Panc1 (cell line): ENCODE measurements around the gene ARHGEF26. TPM values are rescaled to one million over a fixed set of nuclear protein-coding genes. Genes with fewer than 3 reads are reported as not detected.

Experiments
- ATAC-seq: fragments of 200-7000 bp; cut with Tn5 transposase; 2 replicates; pipeline ENCODE4 v1.9.1; 2020; ENCODE audit warnings: mild to moderate bottlenecking, moderate library complexity
- Bru-seq: library from RNA; stranded (reverse); fragments of 400-500 nt; gene quantifications from one replicate; lab custom pipeline; 2021; lab: Mats Ljungman, UMichigan
- BruChase-seq, 2 experiments: library from RNA; stranded (reverse); fragments of 400-500 nt; gene quantifications; one replicate each; lab custom pipeline; 2021; lab: Mats Ljungman, UMichigan
- BruUV-seq: library from RNA; stranded (reverse); fragments of 400-500 nt; replicated peaks from 2 replicates; lab custom pipeline; 2021; lab: Mats Ljungman, UMichigan
- CTCF ChIA-PET: fragments of 300-600 bp; sonication (Branson Sonifier 250); formaldehyde crosslinking; loops from one replicate; lab custom pipeline; 2022; ENCODE audit warnings: antibody characterized with exemption; lab: Charles Lee
- POLR2A ChIA-PET: fragments of 300-600 bp; sonication (Branson Sonifier 250); formaldehyde crosslinking; loops from one replicate; lab custom pipeline; 2022; ENCODE audit warnings: antibody characterized with exemption; lab: Charles Lee
- DNase-seq: peaks from one replicate; pipeline ENCODE4 v3.0.0-alpha.2; 2010; ENCODE audit warnings: low read depth, low spot score
- H3K27ac ChIP-seq: 2 replicates; pipeline ENCODE4 v1.5.1; 2011; ENCODE audit warnings: mild to moderate bottlenecking, low read length, inconsistent platforms
- H3K27me3 ChIP-seq: fragments of 200-500 bp; sonication (Bioruptor generic); 2 replicates; pipeline ENCODE4 v1.6.0; 2014; ENCODE audit warnings: low read length, inconsistent platforms; ENCODE audit not compliant: control insufficient read depth, insufficient read depth
- H3K36me3 ChIP-seq: fragments of 200-500 bp; sonication (Bioruptor generic); 2 replicates; pipeline ENCODE4 v1.5.1; 2014; ENCODE audit warnings: inconsistent platforms, mild to moderate bottlenecking, low read length, moderate library complexity; ENCODE audit not compliant: control insufficient read depth, insufficient read depth
- H3K4me1 ChIP-seq: 2 replicates; pipeline ENCODE4 v1.5.1; 2011; ENCODE audit warnings: inconsistent platforms, mild to moderate bottlenecking, low read length, moderate library complexity; ENCODE audit not compliant: control insufficient read depth, insufficient read depth
- H3K4me3 ChIP-seq, 2 experiments: 2 replicates each; pipeline ENCODE4 v1.5.1; 2011 to 2012; ENCODE audit warnings: low read depth in 2 of 2, low read length in 2 of 2, mild to moderate bottlenecking in 2 of 2, inconsistent platforms in 1 of 2, moderate library complexity in 1 of 2
- H3K9me3 ChIP-seq: fragments of 200-500 bp; sonication (Bioruptor generic); 2 replicates; pipeline ENCODE4 v1.5.1; 2014; ENCODE audit warnings: low read depth, mild to moderate bottlenecking, inconsistent platforms, low read length, moderate library complexity; ENCODE audit not compliant: control insufficient read depth, insufficient read depth
- POLR2AphosphoS5 ChIP-seq: IDR thresholded peaks from 2 replicates; pipeline ENCODE4 v1.6.1; 2012; ENCODE audit warnings: mild to moderate bottlenecking, low read depth, low read length, moderate library complexity
- REST ChIP-seq, 2 experiments: IDR thresholded peaks; 2 replicates each; pipeline ENCODE4 v1.6.1; 2011 to 2012; ENCODE audit warnings: low read depth in 2 of 2, control low read depth in 1 of 2, low read length in 1 of 2, mild to moderate bottlenecking in 1 of 2, moderate library complexity in 1 of 2; ENCODE audit not compliant: insufficient read depth in 1 of 2
- SIN3A ChIP-seq: IDR thresholded peaks from 2 replicates; pipeline ENCODE4 v1.6.1; 2012; ENCODE audit warnings: low read depth, mild to moderate bottlenecking, low read length, moderate library complexity, borderline replicate concordance; ENCODE audit not compliant: insufficient read depth
- TCF7L2 ChIP-seq: IDR thresholded peaks from 2 replicates; pipeline ENCODE4 v1.6.1; 2011; ENCODE audit warnings: mild to moderate bottlenecking, low read depth, low read length, inconsistent platforms
- in situ Hi-C: cut with HindIII; loops from 2 replicates; pipeline ENCODE4 v1.10.0; 2016; ENCODE audit warnings: low sequenced_read_pairs, low pct_unique_long_range_greater_than_20kb
- intact Hi-C: fragments of 100-400 bp; cut with micrococcal nuclease; formaldehyde crosslinking; loops from one replicate; pipeline ENCODE4 v1.10.0; 2022; ENCODE audit not compliant: unreplicated experiment
- long read RNA-seq: library from polyadenylated mRNA; unstranded; transcript quantifications from one replicate; pipeline ENCODE4 v2.0.0, GENCODE V29; 2021; ENCODE audit not compliant: unreplicated experiment
- polyA plus RNA-seq: library from polyadenylated mRNA; unstranded; fragments of >200 nt; gene quantifications from one replicate; pipeline ENCODE4 v1.2.1, GENCODE V29; 2012; ENCODE audit warnings: missing spikeins; ENCODE audit not compliant: insufficient read length
- total RNA-seq: library from RNA; stranded (reverse); gene quantifications from one replicate; pipeline ENCODE4 v1.2.1, GENCODE V29; 2021; ENCODE audit not compliant: unreplicated experiment
- TF ChIP-seq, protein P1 (sequence below): fragments of 450-650 bp; IDR thresholded peaks from 2 replicates; pipeline ENCODE4 v1.5.1; 2017; ENCODE audit warnings: mild to moderate bottlenecking

Gene ARHGEF26
- 2.0 TPM for total RNA-seq
- 1.4 TPM for polyA plus RNA-seq
- percentile 44 among the genes with signal in this experiment for Bru-seq, nascent RNA
- BruChase-seq, experiment 1, labeled RNA remaining after a 2-hour chase = percentile 41 among the genes with signal in this experiment
- percentile 35 among the genes with signal in this experiment for BruChase-seq, experiment 2, labeled RNA remaining after a 6-hour chase
- long read RNA-seq, partial matches to known transcripts = 4 of 5 reads
- long read RNA-seq, other reads (novel, unspliced or antisense) = 0 of 5 reads

DNA sequence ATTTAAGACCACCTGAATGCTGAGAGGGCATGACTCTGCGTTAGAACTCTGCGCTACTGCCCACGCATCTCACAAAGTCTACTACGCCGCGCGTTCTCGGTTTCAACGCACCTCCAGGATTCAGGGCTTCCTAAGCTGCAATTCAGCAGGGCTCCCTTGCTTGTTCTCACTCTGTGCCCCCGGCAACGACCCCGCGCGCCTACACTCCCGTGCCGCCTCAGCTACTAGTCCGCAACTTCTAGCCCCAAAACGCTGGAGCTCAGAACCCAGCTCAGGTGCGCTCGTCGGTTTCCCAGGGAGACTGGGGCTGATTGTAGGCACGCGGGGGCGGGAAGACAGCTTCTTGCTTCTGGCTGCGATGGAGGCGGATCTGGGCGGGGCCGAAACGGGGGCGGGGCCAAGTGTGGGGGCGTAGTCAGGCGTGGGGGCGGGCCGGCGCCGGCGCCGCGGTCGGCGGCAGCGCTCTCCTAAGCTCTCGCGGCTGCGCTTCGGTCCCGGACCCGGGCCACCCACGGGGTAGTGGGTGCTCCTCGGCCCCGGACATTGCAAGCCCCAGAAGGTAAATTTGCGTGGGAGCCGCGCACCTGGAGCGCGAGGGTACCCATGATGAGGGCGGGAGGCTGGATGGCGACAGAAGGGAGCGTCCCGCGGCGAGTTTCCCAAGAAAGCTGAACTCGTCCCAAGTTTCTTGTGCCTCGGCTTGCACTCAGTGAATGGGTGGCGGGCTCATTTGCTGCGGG, at the start of gene ARHGEF26:
ARHGEF26 (plus strand) TSS at position 430 of the 740 bp plus-strand sequence. CDS start 603 bp downstream, outside the sequence.
- intact Hi-C loops (loop anchor here (10.0 kb wide), 1 partner anchor 124 kb away; no protein-coding TSS in a partner anchor), in situ Hi-C loops (no loop called here)
- ATAC-seq (peak; percentile 94), DNase-seq (no peak)
- Histone ChIP-seq H3K27ac (peak within 1 kb of the TSS; percentile 55; the same call in 1 of the 2 replicates), H3K9me3 (no peaks in the 10 kb centered on the region), H3K4me1 (peaks cover 6% of the 10 kb centered on the region; the same call in 1 of the 2 replicates), H3K27me3 (peaks cover 24% of the 10 kb centered on the region), H3K36me3 (no peaks in the 10 kb centered on the region; the same call in 1 of the 2 replicates), H3K4me3 (peak within 1 kb of the TSS; percentile 55 to 70)
- BruUV-seq = no TSS peak
- TF ChIP-seq SIN3A (no peak), TCF7L2 (no peak), REST (IDR thresholded peaks at IDR 0.05; ENCODE audit: insufficient read depth in 1 of 2, low read depth in 2 of 2, low read length in 1 of 2) (no peak), POLR2AphosphoS5 (no peak)
- TF ChIP-seq, protein P1, sequence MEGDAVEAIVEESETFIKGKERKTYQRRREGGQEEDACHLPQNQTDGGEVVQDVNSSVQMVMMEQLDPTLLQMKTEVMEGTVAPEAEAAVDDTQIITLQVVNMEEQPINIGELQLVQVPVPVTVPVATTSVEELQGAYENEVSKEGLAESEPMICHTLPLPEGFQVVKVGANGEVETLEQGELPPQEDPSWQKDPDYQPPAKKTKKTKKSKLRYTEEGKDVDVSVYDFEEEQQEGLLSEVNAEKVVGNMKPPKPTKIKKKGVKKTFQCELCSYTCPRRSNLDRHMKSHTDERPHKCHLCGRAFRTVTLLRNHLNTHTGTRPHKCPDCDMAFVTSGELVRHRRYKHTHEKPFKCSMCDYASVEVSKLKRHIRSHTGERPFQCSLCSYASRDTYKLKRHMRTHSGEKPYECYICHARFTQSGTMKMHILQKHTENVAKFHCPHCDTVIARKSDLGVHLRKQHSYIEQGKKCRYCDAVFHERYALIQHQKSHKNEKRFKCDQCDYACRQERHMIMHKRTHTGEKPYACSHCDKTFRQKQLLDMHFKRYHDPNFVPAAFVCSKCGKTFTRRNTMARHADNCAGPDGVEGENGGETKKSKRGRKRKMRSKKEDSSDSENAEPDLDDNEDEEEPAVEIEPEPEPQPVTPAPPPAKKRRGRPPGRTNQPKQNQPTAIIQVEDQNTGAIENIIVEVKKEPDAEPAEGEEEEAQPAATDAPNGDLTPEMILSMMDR = no peak
- POLR2A ChIA-PET = no interaction called here
- CTCF ChIA-PET = no interaction called here

- H3K27me3 ChIP-seq = no peaks in the 10 kb centered on the region
- TF ChIP-seq REST (IDR thresholded peaks at IDR 0.05; ENCODE audit: insufficient read depth in 1 of 2, low read depth in 2 of 2, low read length in 1 of 2) = no peak
- TF ChIP-seq POLR2AphosphoS5 = no peak
- no peak for TF ChIP-seq SIN3A
- TF ChIP-seq, protein P1 = no peak
- no peak for TF ChIP-seq TCF7L2
- no peak overlapping the region for H3K27ac ChIP-seq
- ChIA-PET CTCF (no interaction called here), POLR2A (no interaction called here)
- H3K36me3 ChIP-seq = no peaks in the 10 kb centered on the region
- H3K4me3 ChIP-seq = no peak overlapping the region
- intact Hi-C loops (no loop called here), in situ Hi-C loops (no loop called here)
- ATAC-seq (no peak), DNase-seq (no peak)
- no peaks in the 10 kb centered on the region for H3K4me1 ChIP-seq
- H3K9me3 ChIP-seq = no peaks in the 10 kb centered on the region
- no TSS peak for BruUV-seq
These were observed 46.2 kb upstream of the ARHGEF26 start for GRCh38 chr3:154074966-154075365.
